Suprapubic skin (tissue), 4 donors: ENCODE measurements around the gene NEK2. TPM values are rescaled to one million over a fixed set of nuclear protein-coding genes. Genes with fewer than 3 reads are reported as not detected.

Experiments used
- DNase-seq, 2 donors: peaks; one replicate each; pipeline ENCODE4 v3.0.0-alpha.2; 2019; ENCODE audit warnings: low spot score in 2 of 2
- H3K27ac ChIP-seq: fragments of 200-600 bp; sonication (generic); one replicate; pipeline ENCODE4 v1.5.1; 2019
- H3K27me3 ChIP-seq: fragments of 200-600 bp; sonication (generic); one replicate; pipeline ENCODE4 v1.5.1; 2019
- H3K36me3 ChIP-seq: fragments of 200-600 bp; sonication (generic); one replicate; pipeline ENCODE4 v1.5.1; 2019
- H3K4me1 ChIP-seq: fragments of 200-600 bp; sonication (generic); one replicate; pipeline ENCODE4 v1.5.1; 2019
- H3K4me3 ChIP-seq: fragments of 200-600 bp; sonication (generic); one replicate; pipeline ENCODE4 v1.5.1; 2019; ENCODE audit warnings: mild to moderate bottlenecking
- H3K9me3 ChIP-seq: fragments of 200-600 bp; sonication (generic); one replicate; pipeline ENCODE4 v1.5.1; 2019
- CTCF ChIP-seq, 2 donors: fragments of 200-600 bp in 1 of 2; fragments of 450-650 bp in 1 of 2; sonication (generic) in 1 of 2; IDR thresholded peaks; one replicate each; pipeline ENCODE4 v1.5.1; 2016 to 2019; ENCODE audit warnings: antibody characterized with exemption in 2 of 2, mild to moderate bottlenecking in 1 of 2, moderate library complexity in 1 of 2
- EP300 ChIP-seq: sonication (generic); formaldehyde crosslinking; IDR thresholded peaks from one replicate; pipeline ENCODE4 v1.6.1; 2017; ENCODE audit warnings: antibody characterized with exemption
- POLR2A ChIP-seq, 2 donors: fragments of 450-650 bp; IDR thresholded peaks; one replicate each; pipeline ENCODE4 v1.6.1; 2017; ENCODE audit warnings: antibody characterized with exemption in 2 of 2, mild to moderate bottlenecking in 2 of 2, moderate library complexity in 2 of 2
- POLR2AphosphoS5 ChIP-seq, 3 donors: sonication (generic); formaldehyde crosslinking; IDR thresholded peaks; one replicate each; pipeline ENCODE4 v1.6.1; 2017; ENCODE audit warnings: antibody characterized with exemption in 3 of 3
- WGBS: methylation state at CpG from one replicate; pipeline ENCODE4 v1.1.5; 2018; 5-methylcytosine and 5-hydroxymethylcytosine counted together
- total RNA-seq, 4 donors: library from RNA; depleted of rRNA; stranded (reverse); fragments of >200 nt; gene quantifications; one replicate each; pipeline ENCODE4 v1.1.0, GENCODE V29; 2016

The NEK2 gene
- total RNA-seq, 4 donors from 2014 or later, result 3.2 to 11.8 (median 3.6) TPM; not detected in 1

- Histone ChIP-seq H3K4me3 (no peak overlapping the region), H3K36me3 (no peaks in the 10 kb centered on the region), H3K27me3 (no peaks in the 10 kb centered on the region), H3K4me1 (peaks cover 9% of the 10 kb centered on the region), H3K27ac (peak overlapping the region; percentile 16), H3K9me3 (no peaks in the 10 kb centered on the region)
- 100% methylated on average over 3 of the region's 5 CpGs for WGBS
- no peak for DNase-seq
- TF ChIP-seq POLR2A (IDR thresholded peaks at IDR 0.05) (no peak), EP300 (no peak), CTCF (IDR thresholded peaks at IDR 0.05) (no peak), POLR2AphosphoS5 (IDR thresholded peaks at IDR 0.05) (no peak)
Observed at GRCh38 chr1:211616965-211617297, 58.5 kb downstream of the NEK2 start.

- DNase-seq, result no peak
- peak overlapping the region; percentile 16 for H3K27ac ChIP-seq
Observed at GRCh38 chr1:211616231-211616964, 59.0 kb downstream of the NEK2 start.

GRCh38 chr1:211614615-211615014 is 60.8 kb downstream of the NEK2 start:
- Histone ChIP-seq H3K9me3 (no peaks in the 10 kb centered on the region), H3K4me1 (peaks cover 20% of the 10 kb centered on the region), H3K36me3 (no peaks in the 10 kb centered on the region), H3K27me3 (no peaks in the 10 kb centered on the region), H3K27ac (no peak overlapping the region), H3K4me3 (no peak overlapping the region)
- 74% methylated on average over 9 of the region's 11 CpGs for WGBS
- TF ChIP-seq CTCF (IDR thresholded peaks at IDR 0.05), result no peak
- DNase-seq, result no peak

More at GRCh38 chr1:211616231-211616964, 59.0 kb downstream of the NEK2 start:
- Histone ChIP-seq H3K4me1 (peaks cover 12% of the 10 kb centered on the region), H3K4me3 (no peak overlapping the region), H3K9me3 (no peaks in the 10 kb centered on the region), H3K27me3 (no peaks in the 10 kb centered on the region), H3K36me3 (no peaks in the 10 kb centered on the region)
- TF ChIP-seq POLR2AphosphoS5 (IDR thresholded peaks at IDR 0.05), result no peak
- no peak for TF ChIP-seq POLR2A (IDR thresholded peaks at IDR 0.05)
- TF ChIP-seq CTCF (IDR thresholded peaks at IDR 0.05), result no peak
- no peak for TF ChIP-seq EP300
- WGBS, result 82% methylated on average over 9 of the region's 13 CpGs

- 50% methylated on average over 5 of the region's 5 CpGs for WGBS
- no peaks in the 10 kb centered on the region for H3K36me3 ChIP-seq
- no peak overlapping the region for H3K27ac ChIP-seq
- no peaks in the 10 kb centered on the region for H3K9me3 ChIP-seq
- no peak for DNase-seq
- peaks cover 23% of the 10 kb centered on the region for H3K4me1 ChIP-seq
- H3K4me3 ChIP-seq, result no peak overlapping the region
- TF ChIP-seq CTCF (IDR thresholded peaks at IDR 0.05) (no peak), POLR2A (IDR thresholded peaks at IDR 0.05) (no peak), POLR2AphosphoS5 (IDR thresholded peaks at IDR 0.05) (no peak), EP300 (no peak)
- H3K27me3 ChIP-seq, result no peaks in the 10 kb centered on the region
Observed at GRCh38 chr1:211613951-211614350, 61.5 kb downstream of the NEK2 start.

GRCh38 chr1:211613108-211613947 is 62.1 kb downstream of the NEK2 start:
- Histone ChIP-seq H3K4me3 (no peak overlapping the region), H3K27ac (peak overlapping the region; percentile 16), H3K9me3 (no peaks in the 10 kb centered on the region), H3K36me3 (no peaks in the 10 kb centered on the region), H3K4me1 (peaks cover 23% of the 10 kb centered on the region), H3K27me3 (no peaks in the 10 kb centered on the region)
- DNase-seq, result peak; percentile 92 to 94
- TF ChIP-seq POLR2AphosphoS5 (IDR thresholded peaks at IDR 0.05), result no peak
- no peak for TF ChIP-seq POLR2A (IDR thresholded peaks at IDR 0.05)
- TF ChIP-seq CTCF (IDR thresholded peaks at IDR 0.05), result no peak
- no peak for TF ChIP-seq EP300
- WGBS, result 49% methylated on average over 8 of the region's 8 CpGs
